Suprapubic skin (tissue), 4 donors: Measurements from ENCODE around the gene TCTN2. TPM values are rescaled to one million over a fixed set of nuclear protein-coding genes. Genes with fewer than 3 reads are reported as not detected.
A peak's percentile ranks its signal among the peaks of the same experiment; 100 is the strongest.

Experiments used
- DNase-seq, 2 donors: peaks; one replicate each; pipeline ENCODE4 v3.0.0-alpha.2; 2019; ENCODE audit warnings: low spot score in 2 of 2
- H3K27ac ChIP-seq: fragments of 200-600 bp; sonication (generic); one replicate; pipeline ENCODE4 v1.5.1; 2019
- H3K27me3 ChIP-seq: fragments of 200-600 bp; sonication (generic); one replicate; pipeline ENCODE4 v1.5.1; 2019
- H3K36me3 ChIP-seq: fragments of 200-600 bp; sonication (generic); one replicate; pipeline ENCODE4 v1.5.1; 2019
- H3K4me1 ChIP-seq: fragments of 200-600 bp; sonication (generic); one replicate; pipeline ENCODE4 v1.5.1; 2019
- H3K4me3 ChIP-seq: fragments of 200-600 bp; sonication (generic); one replicate; pipeline ENCODE4 v1.5.1; 2019; ENCODE audit warnings: mild to moderate bottlenecking
- H3K9me3 ChIP-seq: fragments of 200-600 bp; sonication (generic); one replicate; pipeline ENCODE4 v1.5.1; 2019
- EP300 ChIP-seq: sonication (generic); formaldehyde crosslinking; IDR thresholded peaks from one replicate; pipeline ENCODE4 v1.6.1; 2017; ENCODE audit warnings: antibody characterized with exemption
- POLR2A ChIP-seq, 2 donors: fragments of 450-650 bp; IDR thresholded peaks; one replicate each; pipeline ENCODE4 v1.6.1; 2017; ENCODE audit warnings: antibody characterized with exemption in 2 of 2, mild to moderate bottlenecking in 2 of 2, moderate library complexity in 2 of 2
- POLR2AphosphoS5 ChIP-seq, 3 donors: sonication (generic); formaldehyde crosslinking; IDR thresholded peaks; one replicate each; pipeline ENCODE4 v1.6.1; 2017; ENCODE audit warnings: antibody characterized with exemption in 3 of 3
- WGBS: methylation state at CpG from one replicate; pipeline ENCODE4 v1.1.5; 2018; 5-methylcytosine and 5-hydroxymethylcytosine counted together
- total RNA-seq, 4 donors: library from RNA; depleted of rRNA; stranded (reverse); fragments of >200 nt; gene quantifications; one replicate each; pipeline ENCODE4 v1.1.0, GENCODE V29; 2016
- TF ChIP-seq, protein P1 (sequence below), 2 donors: fragments of 200-600 bp in 1 of 2; fragments of 450-650 bp in 1 of 2; sonication (generic) in 1 of 2; IDR thresholded peaks; one replicate each; pipeline ENCODE4 v1.5.1; 2016 to 2019; ENCODE audit warnings: antibody characterized with exemption in 2 of 2, mild to moderate bottlenecking in 1 of 2, moderate library complexity in 1 of 2

The TCTN2 gene
- total RNA-seq, 4 donors from 2014 or later = 10.2 to 31.9 (median 16.0) TPM

DNA sequence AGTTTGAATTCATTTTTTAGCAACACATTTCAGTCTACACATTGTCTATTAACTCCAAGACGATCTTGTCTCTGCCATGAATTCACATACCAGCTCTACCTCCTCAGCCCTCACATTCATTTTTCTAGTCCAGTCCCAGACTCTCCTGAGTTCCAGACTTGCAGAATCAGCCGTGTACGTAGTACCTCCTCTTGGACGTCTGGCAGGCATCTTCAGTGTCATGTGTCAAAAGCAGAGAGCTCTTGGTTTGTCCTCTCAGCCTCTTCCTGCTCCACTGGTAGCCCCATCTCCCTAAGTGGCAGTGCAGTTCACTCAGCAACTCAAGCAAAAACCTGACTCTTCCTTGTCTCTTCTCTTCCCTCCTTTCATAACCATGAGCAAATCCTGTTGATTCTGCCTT, 14.5 kb upstream of the TCTN2 start:
- H3K4me3 ChIP-seq = no peak overlapping the region
- H3K9me3 ChIP-seq = no peaks in the 10 kb centered on the region
- WGBS = 81% methylated on average over 4 of the region's 4 CpGs
- H3K27me3 ChIP-seq = no peaks in the 10 kb centered on the region
- H3K27ac ChIP-seq = no peak overlapping the region
- peaks cover 9% of the 10 kb centered on the region for H3K4me1 ChIP-seq
- TF ChIP-seq, protein P1, sequence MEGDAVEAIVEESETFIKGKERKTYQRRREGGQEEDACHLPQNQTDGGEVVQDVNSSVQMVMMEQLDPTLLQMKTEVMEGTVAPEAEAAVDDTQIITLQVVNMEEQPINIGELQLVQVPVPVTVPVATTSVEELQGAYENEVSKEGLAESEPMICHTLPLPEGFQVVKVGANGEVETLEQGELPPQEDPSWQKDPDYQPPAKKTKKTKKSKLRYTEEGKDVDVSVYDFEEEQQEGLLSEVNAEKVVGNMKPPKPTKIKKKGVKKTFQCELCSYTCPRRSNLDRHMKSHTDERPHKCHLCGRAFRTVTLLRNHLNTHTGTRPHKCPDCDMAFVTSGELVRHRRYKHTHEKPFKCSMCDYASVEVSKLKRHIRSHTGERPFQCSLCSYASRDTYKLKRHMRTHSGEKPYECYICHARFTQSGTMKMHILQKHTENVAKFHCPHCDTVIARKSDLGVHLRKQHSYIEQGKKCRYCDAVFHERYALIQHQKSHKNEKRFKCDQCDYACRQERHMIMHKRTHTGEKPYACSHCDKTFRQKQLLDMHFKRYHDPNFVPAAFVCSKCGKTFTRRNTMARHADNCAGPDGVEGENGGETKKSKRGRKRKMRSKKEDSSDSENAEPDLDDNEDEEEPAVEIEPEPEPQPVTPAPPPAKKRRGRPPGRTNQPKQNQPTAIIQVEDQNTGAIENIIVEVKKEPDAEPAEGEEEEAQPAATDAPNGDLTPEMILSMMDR (IDR thresholded peaks at IDR 0.05) = no peak
- TF ChIP-seq EP300 (no peak), POLR2A (IDR thresholded peaks at IDR 0.05) (no peak)
- H3K36me3 ChIP-seq = peaks cover 57% of the 10 kb centered on the region
- no peak for DNase-seq

- peaks cover 48% of the 10 kb centered on the region for H3K36me3 ChIP-seq
- H3K4me1 ChIP-seq = peaks cover 9% of the 10 kb centered on the region
- 91% methylated on average over 9 of the region's 9 CpGs for WGBS
These were observed 13.7 kb upstream of the TCTN2 start for GRCh38 chr12:123657211-123657610.

DNA sequence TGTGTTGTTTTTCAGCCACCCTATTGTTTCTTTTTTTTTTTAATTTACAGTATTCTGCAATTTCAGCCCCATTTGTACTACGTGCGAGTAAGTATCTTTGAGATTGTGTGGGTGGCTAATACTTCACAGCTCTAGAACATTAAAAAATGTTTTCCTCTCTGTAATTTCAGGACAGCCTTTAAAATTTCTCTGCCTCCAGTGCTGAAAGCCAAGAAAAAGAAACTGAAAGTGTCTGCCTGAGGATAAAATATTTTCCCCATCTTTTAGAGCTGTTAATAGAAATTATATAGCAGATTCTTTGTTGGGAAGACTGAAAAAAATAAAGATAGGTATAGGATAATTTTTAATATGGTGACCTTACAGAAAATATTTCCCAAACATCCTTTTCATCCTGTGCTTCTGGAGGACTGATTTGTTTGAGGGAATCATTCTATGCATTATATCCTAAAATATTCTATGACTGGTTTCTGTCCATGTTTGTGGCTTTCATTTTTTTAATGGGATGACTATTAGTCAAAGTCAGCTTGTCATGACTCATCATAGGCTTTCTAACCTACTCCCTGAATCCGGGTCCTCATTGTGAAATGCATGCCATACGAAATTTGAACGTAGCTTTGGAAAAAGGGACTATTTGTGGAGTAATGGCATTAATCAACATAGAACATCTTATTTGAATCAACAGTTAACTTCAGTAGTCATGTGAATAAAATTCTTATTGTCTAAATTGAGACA, 10.8 kb upstream of the TCTN2 start:
- Histone ChIP-seq H3K36me3 (peaks cover 33% of the 10 kb centered on the region), H3K27me3 (no peaks in the 10 kb centered on the region), H3K9me3 (no peaks in the 10 kb centered on the region), H3K4me3 (no peak overlapping the region), H3K27ac (peak overlapping the region; percentile 64), H3K4me1 (peaks cover 9% of the 10 kb centered on the region)
- TF ChIP-seq, protein P1 (IDR thresholded peaks at IDR 0.05) = no peak
- TF ChIP-seq POLR2A (IDR thresholded peaks at IDR 0.05) = no peak
- TF ChIP-seq EP300 = no peak
- TF ChIP-seq POLR2AphosphoS5 (IDR thresholded peaks at IDR 0.05) = no peak
- WGBS = 48% methylated on average over 5 of the region's 5 CpGs
- no peak for DNase-seq

More at GRCh38 chr12:123657211-123657610, 13.7 kb upstream of the TCTN2 start:
- no peak overlapping the region for H3K27ac ChIP-seq
- DNase-seq = no peak
- H3K4me3 ChIP-seq = no peak overlapping the region
- TF ChIP-seq, protein P1 (IDR thresholded peaks at IDR 0.05) = no peak
- TF ChIP-seq POLR2A (IDR thresholded peaks at IDR 0.05) (no peak), POLR2AphosphoS5 (IDR thresholded peaks at IDR 0.05) (no peak), EP300 (no peak)
- no peaks in the 10 kb centered on the region for H3K9me3 ChIP-seq
- no peaks in the 10 kb centered on the region for H3K27me3 ChIP-seq

DNA sequence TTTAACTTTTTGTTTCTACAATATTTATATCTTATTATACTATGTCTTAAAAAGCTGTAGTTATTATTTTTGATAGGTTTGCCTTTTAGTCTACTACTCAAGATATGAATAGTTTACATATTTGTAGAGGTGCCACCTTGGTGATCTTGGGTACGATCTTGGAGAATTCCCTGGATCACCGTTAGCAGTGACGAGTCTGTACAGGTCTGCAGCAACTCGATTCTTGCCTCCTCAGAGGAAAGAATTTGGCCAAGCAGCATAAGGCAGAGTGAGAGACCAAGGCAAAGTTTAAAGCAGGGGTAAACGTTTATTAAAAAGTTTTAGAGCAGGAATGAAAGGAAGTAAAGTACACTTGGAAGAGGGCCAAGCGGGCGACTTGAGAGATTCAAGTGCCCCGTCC, 3.1 kb upstream of the TCTN2 start:
- H3K4me3 ChIP-seq = peak overlapping the region; percentile 5
- H3K36me3 ChIP-seq = no peaks in the 10 kb centered on the region
- DNase-seq = no peak
- no peaks in the 10 kb centered on the region for H3K9me3 ChIP-seq
- WGBS = 55% methylated on average over 8 of the region's 8 CpGs
- TF ChIP-seq, protein P1 (IDR thresholded peaks at IDR 0.05) = no peak
- TF ChIP-seq POLR2AphosphoS5 (IDR thresholded peaks at IDR 0.05) (no peak), POLR2A (IDR thresholded peaks at IDR 0.05) (no peak), EP300 (no peak)
- peak overlapping the region; percentile 67 for H3K27ac ChIP-seq
- peaks cover 11% of the 10 kb centered on the region for H3K4me1 ChIP-seq
- H3K27me3 ChIP-seq = no peaks in the 10 kb centered on the region

GRCh38 chr12:123671876-123672275, 963 bp downstream of the TCTN2 start:
- TF ChIP-seq POLR2AphosphoS5 (IDR thresholded peaks at IDR 0.05) = no peak
- TF ChIP-seq, protein P1 (IDR thresholded peaks at IDR 0.05) = no peak
- no peak for TF ChIP-seq POLR2A (IDR thresholded peaks at IDR 0.05)
- TF ChIP-seq EP300 = no peak
- Histone ChIP-seq H3K9me3 (no peaks in the 10 kb centered on the region), H3K4me1 (peaks cover 11% of the 10 kb centered on the region), H3K27ac (no peak overlapping the region), H3K27me3 (no peaks in the 10 kb centered on the region), H3K4me3 (peak overlapping the region; percentile 77), H3K36me3 (peaks cover 18% of the 10 kb centered on the region)
- DNase-seq = no peak
- no CpG with 5 or more reads among the region's 6 CpGs for WGBS
